Neural cell (in vitro differentiated cells): ENCODE data around the gene LOXL4. TPM values are rescaled to one million over a fixed set of nuclear protein-coding genes. Genes with fewer than 3 reads are reported as not detected.

Experiments used
- H2AFZ ChIP-seq: fragments of 200-600, 300-800 bp; sonication (generic), shearing (Covaris generic); 2 replicates; pipeline ENCODE4 v1.6.0; 2014; ENCODE audit warnings: low read depth, mild to moderate bottlenecking, antibody characterized with exemption, low read length, moderate library complexity
- H3F3A ChIP-seq: fragments of 200-600 bp; shearing (Covaris generic); 2 replicates; pipeline ENCODE4 v1.6.1; 2016; ENCODE audit warnings: mild to moderate bottlenecking, moderate library complexity, mixed read lengths, antibody characterized with exemption, low read length; ENCODE audit not compliant: insufficient read depth, poor library complexity, severe bottlenecking
- H3K27ac ChIP-seq: fragments of 200-600, 300-800 bp; sonication (generic), shearing (Covaris generic); 2 replicates; pipeline ENCODE4 v1.5.1; 2014; ENCODE audit warnings: mild to moderate bottlenecking, low read length, moderate library complexity
- H3K27me3 ChIP-seq: fragments of 300-800, 200-600 bp; sonication (generic), shearing (Covaris generic); 2 replicates; pipeline ENCODE4 v1.6.0; 2014; ENCODE audit warnings: mild to moderate bottlenecking, low read depth, low read length, moderate library complexity; ENCODE audit not compliant: insufficient read depth
- H3K36me3 ChIP-seq: fragments of 300-800, 200-600 bp; sonication (generic), shearing (Covaris generic); 2 replicates; pipeline ENCODE4 v1.5.1; 2014; ENCODE audit warnings: mild to moderate bottlenecking, antibody characterized with exemption, low read length, moderate library complexity; ENCODE audit not compliant: insufficient read depth
- H3K4me2 ChIP-seq: fragments of 300-800, 200-600 bp; sonication (generic), shearing (Covaris generic); 2 replicates; pipeline ENCODE4 v1.6.0; 2014; ENCODE audit warnings: mild to moderate bottlenecking, low read length
- H3K4me3 ChIP-seq: fragments of 300-800, 200-600 bp; sonication (generic), shearing (Covaris generic); 2 replicates; pipeline ENCODE4 v1.5.1; 2014; ENCODE audit warnings: mild to moderate bottlenecking, low read length, moderate library complexity
- H3K79me2 ChIP-seq: fragments of 200-600 bp; shearing (Covaris generic); replicated peaks from 2 replicates; pipeline ENCODE4 v1.6.0; 2014; ENCODE audit warnings: mild to moderate bottlenecking, low read length, moderate library complexity; ENCODE audit not compliant: insufficient read depth
- H3K9ac ChIP-seq: fragments of 300-800, 200-600 bp; sonication (generic), shearing (Covaris generic); 2 replicates; pipeline ENCODE4 v1.6.1; 2016; ENCODE audit warnings: mild to moderate bottlenecking, low read length, mixed read lengths
- H3K9me2 ChIP-seq: fragments of 200-600 bp; shearing (Covaris generic); 2 replicates; pipeline ENCODE4 v1.6.1; 2016; ENCODE audit warnings: mild to moderate bottlenecking, low read length, mixed read lengths; ENCODE audit not compliant: insufficient read depth
- H3K9me3 ChIP-seq: fragments of 200-600, 300-800 bp; sonication (generic), shearing (Covaris generic); 2 replicates; pipeline ENCODE4 v1.6.1; 2016; ENCODE audit warnings: mild to moderate bottlenecking, mixed run types, low read length, moderate library complexity, mixed read lengths
- H4K20me1 ChIP-seq: fragments of 200-600 bp; shearing (Covaris generic); 2 replicates; pipeline ENCODE4 v1.6.1; 2016; ENCODE audit warnings: mild to moderate bottlenecking, mixed run types; ENCODE audit not compliant: insufficient read depth
- EP300 ChIP-seq: fragments of 450-650 bp; conservative IDR thresholded peaks from 2 replicates; pipeline ENCODE4 v1.6.1; 2014; ENCODE audit warnings: antibody characterized with exemption, mild to moderate bottlenecking, moderate library complexity; ENCODE audit not compliant: poor library complexity, severe bottlenecking
- EZH2 ChIP-seq: fragments of 200-600, 300-800 bp; shearing (Covaris generic), sonication (generic); IDR thresholded peaks from 2 replicates; pipeline ENCODE4 v1.6.1; 2014; ENCODE audit warnings: antibody characterized with exemption, low read length, borderline replicate concordance, mild to moderate bottlenecking; ENCODE audit not compliant: insufficient read depth, poor library complexity, severe bottlenecking
- MXI1 ChIP-seq: fragments of 450-650 bp; conservative IDR thresholded peaks from 2 replicates; pipeline ENCODE4 v1.6.1; 2014; ENCODE audit warnings: antibody characterized with exemption, mild to moderate bottlenecking; ENCODE audit not compliant: poor library complexity, severe bottlenecking
- POLR2AphosphoS5 ChIP-seq: IDR thresholded peaks from 2 replicates; pipeline ENCODE4 v1.6.1; 2012
- RAD21 ChIP-seq: fragments of 450-650 bp; conservative IDR thresholded peaks from 2 replicates; pipeline ENCODE4 v1.6.1; 2014; ENCODE audit warnings: antibody characterized with exemption, mild to moderate bottlenecking, moderate library complexity
- SMC3 ChIP-seq: fragments of 450-650 bp; conservative IDR thresholded peaks from 2 replicates; pipeline ENCODE4 v1.6.1; 2014; ENCODE audit warnings: antibody characterized with exemption, mild to moderate bottlenecking, moderate library complexity; ENCODE audit not compliant: poor library complexity
- TAF1 ChIP-seq: IDR thresholded peaks from 2 replicates; pipeline ENCODE4 v1.6.1; 2012; ENCODE audit warnings: low read depth
- polyA plus RNA-seq: library from polyadenylated mRNA; depleted of rRNA; stranded (reverse); fragments of >200 nt; gene quantifications from 2 replicates; pipeline ENCODE4 v1.2.3, GENCODE V29; 2014
- TF ChIP-seq, protein P1 (sequence below): IDR thresholded peaks from 2 replicates; pipeline ENCODE4 v1.6.1; 2012; ENCODE audit warnings: borderline replicate concordance
- TF ChIP-seq, protein P2 (sequence below): fragments of 450-650 bp; IDR thresholded peaks from 2 replicates; pipeline ENCODE4 v1.5.1; 2014; ENCODE audit warnings: antibody characterized with exemption, mild to moderate bottlenecking, moderate library complexity; ENCODE audit not compliant: poor library complexity, severe bottlenecking

Gene LOXL4
- polyA plus RNA-seq, 1 donor from 2014 or later, result not detected

DNA sequence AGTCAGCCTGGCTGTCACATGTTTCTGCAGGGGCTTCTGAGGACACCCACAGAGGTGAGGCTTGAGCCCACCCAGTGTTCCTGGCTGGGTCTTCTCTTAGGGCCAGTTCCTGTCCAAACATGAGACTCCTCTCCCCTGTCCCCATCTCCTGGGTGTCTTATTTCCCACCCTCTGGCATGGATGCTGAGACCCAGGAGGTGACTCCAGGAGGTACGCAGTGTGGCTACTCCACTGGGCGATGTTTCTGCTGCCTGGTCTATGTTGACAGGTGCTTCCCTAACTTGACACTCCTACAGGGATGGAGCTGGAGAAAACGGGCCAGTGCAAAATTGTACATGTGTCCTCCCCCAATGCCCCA is 26.3 kb upstream of the LOXL4 start:
- Histone ChIP-seq H3K36me3 (no peaks in the 10 kb centered on the region), H3K27me3 (no peaks in the 10 kb centered on the region), H3F3A (no peaks in the 10 kb centered on the region), H4K20me1 (no peaks in the 10 kb centered on the region), H3K27ac (no peak overlapping the region), H3K9ac (no peak overlapping the region), H3K79me2 (no peaks in the 10 kb centered on the region), H3K9me2 (no peaks in the 10 kb centered on the region), H3K9me3 (no peaks in the 10 kb centered on the region), H3K4me2 (no peak overlapping the region), H3K4me3 (no peak overlapping the region), H2AFZ (no peak overlapping the region)
- TF ChIP-seq, protein P1, sequence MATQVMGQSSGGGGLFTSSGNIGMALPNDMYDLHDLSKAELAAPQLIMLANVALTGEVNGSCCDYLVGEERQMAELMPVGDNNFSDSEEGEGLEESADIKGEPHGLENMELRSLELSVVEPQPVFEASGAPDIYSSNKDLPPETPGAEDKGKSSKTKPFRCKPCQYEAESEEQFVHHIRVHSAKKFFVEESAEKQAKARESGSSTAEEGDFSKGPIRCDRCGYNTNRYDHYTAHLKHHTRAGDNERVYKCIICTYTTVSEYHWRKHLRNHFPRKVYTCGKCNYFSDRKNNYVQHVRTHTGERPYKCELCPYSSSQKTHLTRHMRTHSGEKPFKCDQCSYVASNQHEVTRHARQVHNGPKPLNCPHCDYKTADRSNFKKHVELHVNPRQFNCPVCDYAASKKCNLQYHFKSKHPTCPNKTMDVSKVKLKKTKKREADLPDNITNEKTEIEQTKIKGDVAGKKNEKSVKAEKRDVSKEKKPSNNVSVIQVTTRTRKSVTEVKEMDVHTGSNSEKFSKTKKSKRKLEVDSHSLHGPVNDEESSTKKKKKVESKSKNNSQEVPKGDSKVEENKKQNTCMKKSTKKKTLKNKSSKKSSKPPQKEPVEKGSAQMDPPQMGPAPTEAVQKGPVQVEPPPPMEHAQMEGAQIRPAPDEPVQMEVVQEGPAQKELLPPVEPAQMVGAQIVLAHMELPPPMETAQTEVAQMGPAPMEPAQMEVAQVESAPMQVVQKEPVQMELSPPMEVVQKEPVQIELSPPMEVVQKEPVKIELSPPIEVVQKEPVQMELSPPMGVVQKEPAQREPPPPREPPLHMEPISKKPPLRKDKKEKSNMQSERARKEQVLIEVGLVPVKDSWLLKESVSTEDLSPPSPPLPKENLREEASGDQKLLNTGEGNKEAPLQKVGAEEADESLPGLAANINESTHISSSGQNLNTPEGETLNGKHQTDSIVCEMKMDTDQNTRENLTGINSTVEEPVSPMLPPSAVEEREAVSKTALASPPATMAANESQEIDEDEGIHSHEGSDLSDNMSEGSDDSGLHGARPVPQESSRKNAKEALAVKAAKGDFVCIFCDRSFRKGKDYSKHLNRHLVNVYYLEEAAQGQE, result no peak
- no peak for TF ChIP-seq EP300
- no peak for TF ChIP-seq TAF1
- TF ChIP-seq, protein P2, sequence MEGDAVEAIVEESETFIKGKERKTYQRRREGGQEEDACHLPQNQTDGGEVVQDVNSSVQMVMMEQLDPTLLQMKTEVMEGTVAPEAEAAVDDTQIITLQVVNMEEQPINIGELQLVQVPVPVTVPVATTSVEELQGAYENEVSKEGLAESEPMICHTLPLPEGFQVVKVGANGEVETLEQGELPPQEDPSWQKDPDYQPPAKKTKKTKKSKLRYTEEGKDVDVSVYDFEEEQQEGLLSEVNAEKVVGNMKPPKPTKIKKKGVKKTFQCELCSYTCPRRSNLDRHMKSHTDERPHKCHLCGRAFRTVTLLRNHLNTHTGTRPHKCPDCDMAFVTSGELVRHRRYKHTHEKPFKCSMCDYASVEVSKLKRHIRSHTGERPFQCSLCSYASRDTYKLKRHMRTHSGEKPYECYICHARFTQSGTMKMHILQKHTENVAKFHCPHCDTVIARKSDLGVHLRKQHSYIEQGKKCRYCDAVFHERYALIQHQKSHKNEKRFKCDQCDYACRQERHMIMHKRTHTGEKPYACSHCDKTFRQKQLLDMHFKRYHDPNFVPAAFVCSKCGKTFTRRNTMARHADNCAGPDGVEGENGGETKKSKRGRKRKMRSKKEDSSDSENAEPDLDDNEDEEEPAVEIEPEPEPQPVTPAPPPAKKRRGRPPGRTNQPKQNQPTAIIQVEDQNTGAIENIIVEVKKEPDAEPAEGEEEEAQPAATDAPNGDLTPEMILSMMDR, result no peak
- TF ChIP-seq RAD21, result no peak
- TF ChIP-seq SMC3, result no peak
- TF ChIP-seq EZH2, result no peak
- TF ChIP-seq MXI1, result no peak
- TF ChIP-seq POLR2AphosphoS5, result no peak

DNA sequence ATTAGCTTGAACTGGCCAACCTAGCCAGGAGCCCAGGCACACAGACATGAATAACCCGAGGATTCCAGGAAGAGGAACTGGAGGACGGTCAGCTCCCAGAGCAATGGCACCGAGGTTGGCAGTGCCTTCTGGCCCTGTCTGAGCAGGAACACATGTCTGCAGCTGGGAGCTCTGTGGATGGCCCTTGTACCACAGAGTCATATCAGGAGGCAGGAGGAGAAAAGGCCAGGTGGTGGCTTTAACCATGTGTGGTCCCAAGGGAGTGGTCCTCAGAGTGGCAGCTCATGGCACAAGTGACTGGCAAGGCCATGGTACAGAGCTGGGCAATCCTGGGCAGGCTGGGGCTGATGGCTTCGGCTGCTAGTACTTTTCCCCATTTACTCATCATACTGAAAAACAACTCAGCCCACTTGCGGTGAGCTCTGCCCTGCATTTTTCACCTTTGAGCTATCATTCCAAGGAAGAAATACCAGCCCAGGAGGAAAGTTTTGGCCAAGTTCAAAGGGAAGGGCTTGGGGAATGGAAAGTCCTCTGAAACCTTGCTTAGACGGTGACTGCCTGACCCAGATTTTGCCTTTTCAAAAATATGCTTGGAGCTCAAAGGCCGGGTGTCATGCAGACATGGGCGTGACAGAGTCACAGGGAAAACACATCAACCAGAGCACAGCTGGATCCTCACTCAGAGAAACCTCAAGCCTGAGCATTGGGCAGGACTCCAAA is 25.7 kb upstream of the LOXL4 start:
- Histone ChIP-seq H2AFZ (no peak overlapping the region), H3K9me2 (no peaks in the 10 kb centered on the region), H3K9me3 (no peaks in the 10 kb centered on the region), H3K79me2 (no peaks in the 10 kb centered on the region), H3K27ac (no peak overlapping the region), H4K20me1 (no peaks in the 10 kb centered on the region), H3K4me2 (no peak overlapping the region), H3K4me3 (no peak overlapping the region), H3F3A (no peaks in the 10 kb centered on the region), H3K36me3 (no peaks in the 10 kb centered on the region), H3K9ac (no peak overlapping the region), H3K27me3 (no peaks in the 10 kb centered on the region)
- TF ChIP-seq MXI1 (no peak), TAF1 (no peak), EP300 (no peak), POLR2AphosphoS5 (no peak), RAD21 (no peak), EZH2 (no peak), SMC3 (no peak)
- TF ChIP-seq, protein P2, result no peak
- TF ChIP-seq, protein P1, result no peak
